Measurements from ENCODE around the gene VWF. TPM values are rescaled to one million over a fixed set of nuclear protein-coding genes. Genes with fewer than 3 reads are reported as not detected.
A peak's percentile ranks its signal among the peaks of the same experiment; 100 is the strongest.
"Not testable (repeated sequence)": the region's sequence is repeated elsewhere in the genome, so short reads cannot be mapped to it uniquely, and the experiment has no call there.

VWF gene
- polyA plus RNA-seq, 2 donors = 14.8 to 38.4 TPM

DNA sequence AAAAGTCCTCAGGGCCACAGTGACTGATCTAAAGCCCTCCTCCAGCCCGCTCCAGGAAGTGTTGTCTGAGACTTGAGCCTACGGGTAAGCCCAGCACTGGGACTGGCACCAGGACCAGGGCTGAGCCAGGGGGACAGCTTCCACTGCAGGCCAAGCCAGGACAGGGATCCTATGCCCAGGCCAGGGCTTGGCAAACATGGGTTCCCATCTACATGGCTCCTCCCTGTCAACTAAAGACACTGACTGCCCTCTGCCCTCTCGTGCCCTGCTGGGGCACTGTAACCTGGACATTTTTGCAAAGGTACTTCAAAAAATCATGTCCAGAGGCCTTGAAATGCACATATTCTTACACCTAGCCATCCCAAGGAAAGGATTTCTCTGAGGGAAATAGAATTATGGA lies 88.0 kb downstream of the VWF start:
- no peak overlapping the region for H3K4me3 ChIP-seq (ENCODE audit: low read depth in 1 of 2, low read length in 2 of 2)
- no peaks in the 10 kb centered on the region for H3K4me1 ChIP-seq (ENCODE audit: control insufficient read depth in 2 of 2, insufficient read depth in 2 of 2, low read length in 1 of 2)
- 76 to 86% methylated on average over 3 of the region's 3 CpGs for WGBS, 2 donors
- no peaks in the 10 kb centered on the region for H3K9me3 ChIP-seq (ENCODE audit: control insufficient read depth in 2 of 2, insufficient read depth in 1 of 2, low read depth in 1 of 2, low read length in 1 of 2)
- H3K36me3 ChIP-seq (ENCODE audit: control insufficient read depth in 2 of 2, insufficient read depth in 2 of 2, low read length in 1 of 2) = peaks cover 0 to 23% of the 10 kb centered on the region in 2 donors
- no peak overlapping the region for H3K27ac ChIP-seq (ENCODE audit: low read depth in 2 of 2, low read length in 1 of 2)
- no peaks in the 10 kb centered on the region for H3K27me3 ChIP-seq (ENCODE audit: control insufficient read depth in 1 of 2, insufficient read depth in 2 of 2, low read length in 2 of 2)

DNA sequence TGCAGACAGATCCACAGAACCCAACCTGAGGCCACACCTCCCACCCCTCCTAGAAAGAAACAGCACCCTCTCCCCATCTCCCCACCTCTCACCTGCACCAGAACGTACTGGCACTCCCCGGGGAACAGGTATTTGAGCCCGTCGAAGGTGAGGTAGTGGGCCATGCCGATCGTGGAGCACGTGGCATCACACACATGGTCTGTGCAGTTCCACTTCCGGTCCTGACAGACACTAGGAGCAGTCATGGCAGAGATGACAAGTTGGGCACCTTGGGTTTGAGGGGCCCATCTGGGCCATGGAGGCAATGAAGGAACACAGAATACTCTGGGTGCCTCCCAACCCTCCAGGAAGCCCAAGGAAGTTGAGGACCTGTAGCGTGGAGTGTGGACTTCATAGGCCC lies 89.9 kb downstream of the VWF start:
- Histone ChIP-seq H3K4me1 (ENCODE audit: control insufficient read depth in 2 of 2, insufficient read depth in 2 of 2, low read length in 1 of 2) (no peaks in the 10 kb centered on the region), H3K27me3 (ENCODE audit: control insufficient read depth in 1 of 2, insufficient read depth in 2 of 2, low read length in 2 of 2) (no peaks in the 10 kb centered on the region), H3K9me3 (ENCODE audit: control insufficient read depth in 2 of 2, insufficient read depth in 1 of 2, low read depth in 1 of 2, low read length in 1 of 2) (no peaks in the 10 kb centered on the region), H3K27ac (ENCODE audit: low read depth in 2 of 2, low read length in 1 of 2) (no peak overlapping the region), H3K36me3 (ENCODE audit: control insufficient read depth in 2 of 2, insufficient read depth in 2 of 2, low read length in 1 of 2) (peaks cover 0 to 27% of the 10 kb centered on the region in 2 donors), H3K4me3 (ENCODE audit: low read depth in 1 of 2, low read length in 2 of 2) (no peak overlapping the region)
- WGBS, 2 donors = 92 to 94% methylated on average over 9 of the region's 9 CpGs

DNA sequence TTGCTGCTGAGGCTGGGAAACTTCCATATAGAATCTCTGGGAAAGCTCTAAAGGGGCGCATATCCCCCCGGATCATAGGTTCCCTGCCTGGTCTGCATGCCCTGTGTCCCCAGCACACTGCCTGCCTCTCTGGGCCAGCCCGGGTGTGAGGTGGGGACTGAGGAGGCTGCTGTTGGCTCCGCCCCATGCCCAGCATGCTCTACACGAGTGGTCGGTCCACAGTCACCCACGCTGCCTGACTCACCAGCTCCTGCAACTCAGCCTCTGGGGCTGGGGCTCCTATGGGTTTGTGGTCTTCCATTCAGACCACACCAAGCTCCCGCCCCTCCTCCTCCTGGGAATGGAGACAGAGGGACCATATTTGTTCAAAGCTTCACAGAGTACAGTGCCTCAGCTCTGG lies 90.9 kb downstream of the VWF start:
- no peaks in the 10 kb centered on the region for H3K4me1 ChIP-seq (ENCODE audit: control insufficient read depth in 2 of 2, insufficient read depth in 2 of 2, low read length in 1 of 2)
- no peak overlapping the region for H3K27ac ChIP-seq (ENCODE audit: low read depth in 2 of 2, low read length in 1 of 2)
- 75 to 76% methylated on average over 8 of the region's 8 CpGs for WGBS, 2 donors
- no peaks in the 10 kb centered on the region for H3K9me3 ChIP-seq (ENCODE audit: control insufficient read depth in 2 of 2, insufficient read depth in 1 of 2, low read depth in 1 of 2, low read length in 1 of 2)
- H3K27me3 ChIP-seq (ENCODE audit: control insufficient read depth in 1 of 2, insufficient read depth in 2 of 2, low read length in 2 of 2) = no peaks in the 10 kb centered on the region
- peaks cover 0 to 27% of the 10 kb centered on the region in 2 donors for H3K36me3 ChIP-seq (ENCODE audit: control insufficient read depth in 2 of 2, insufficient read depth in 2 of 2, low read length in 1 of 2)
- H3K4me3 ChIP-seq (ENCODE audit: low read depth in 1 of 2, low read length in 2 of 2) = no peak overlapping the region

DNA sequence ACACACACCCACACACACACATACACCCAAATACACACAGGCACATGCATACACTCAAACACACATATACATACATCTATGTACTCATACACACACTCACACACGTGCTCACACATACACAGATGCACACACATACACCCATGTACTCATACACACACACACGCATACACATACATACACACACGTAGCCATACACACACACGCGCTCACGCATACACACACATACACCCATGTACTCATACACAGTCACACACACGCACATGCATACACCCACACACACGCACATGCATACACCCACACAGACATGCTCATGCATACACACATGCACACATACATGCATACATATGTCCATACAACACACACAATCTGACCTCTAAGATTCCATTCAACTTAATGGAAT lies 91.7 kb downstream of the VWF start:
- Histone ChIP-seq H3K36me3 (ENCODE audit: control insufficient read depth in 2 of 2, insufficient read depth in 2 of 2, low read length in 1 of 2) (peaks cover 0 to 27% of the 10 kb centered on the region in 2 donors), H3K4me1 (ENCODE audit: control insufficient read depth in 2 of 2, insufficient read depth in 2 of 2, low read length in 1 of 2) (no peaks in the 10 kb centered on the region), H3K27ac (ENCODE audit: low read depth in 2 of 2, low read length in 1 of 2) (no peak overlapping the region), H3K9me3 (ENCODE audit: control insufficient read depth in 2 of 2, insufficient read depth in 1 of 2, low read depth in 1 of 2, low read length in 1 of 2) (no peaks in the 10 kb centered on the region), H3K27me3 (ENCODE audit: control insufficient read depth in 1 of 2, insufficient read depth in 2 of 2, low read length in 2 of 2) (no peaks in the 10 kb centered on the region), H3K4me3 (ENCODE audit: low read depth in 1 of 2, low read length in 2 of 2) (no peak overlapping the region)
- WGBS, 2 donors = 88 to 93% methylated on average over 8 of the region's 8 CpGs

DNA sequence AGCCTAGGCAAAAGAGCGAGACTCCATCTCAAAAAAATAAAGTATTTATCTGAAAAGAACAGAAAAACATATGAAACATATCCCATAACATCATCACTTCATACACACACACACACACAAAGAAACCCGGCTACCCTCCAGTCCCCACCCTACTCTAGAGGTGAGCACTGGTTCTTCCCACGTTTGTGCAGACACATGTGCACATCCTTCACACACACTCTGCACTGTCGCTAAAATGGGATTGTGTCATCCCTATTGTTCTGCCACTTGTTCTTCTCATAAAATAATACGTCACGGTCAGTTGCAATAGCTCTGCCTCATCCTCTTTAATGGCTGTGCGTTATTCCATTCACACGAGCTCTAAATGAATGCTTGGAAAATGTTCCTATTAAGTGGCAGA lies 93.5 kb downstream of the VWF start:
- Histone ChIP-seq H3K9me3 (ENCODE audit: control insufficient read depth in 2 of 2, insufficient read depth in 1 of 2, low read depth in 1 of 2, low read length in 1 of 2) (peaks cover 0 to 4% of the 10 kb centered on the region in 2 donors), H3K27ac (ENCODE audit: low read depth in 2 of 2, low read length in 1 of 2) (no peak overlapping the region), H3K4me1 (ENCODE audit: control insufficient read depth in 2 of 2, insufficient read depth in 2 of 2, low read length in 1 of 2) (no peaks in the 10 kb centered on the region), H3K36me3 (ENCODE audit: control insufficient read depth in 2 of 2, insufficient read depth in 2 of 2, low read length in 1 of 2) (peaks cover 0 to 23% of the 10 kb centered on the region in 2 donors), H3K4me3 (ENCODE audit: low read depth in 1 of 2, low read length in 2 of 2) (no peak overlapping the region), H3K27me3 (ENCODE audit: control insufficient read depth in 1 of 2, insufficient read depth in 2 of 2, low read length in 2 of 2) (no peaks in the 10 kb centered on the region)
- 76 to 78% methylated on average over 8 of the region's 8 CpGs for WGBS, 2 donors

DNA sequence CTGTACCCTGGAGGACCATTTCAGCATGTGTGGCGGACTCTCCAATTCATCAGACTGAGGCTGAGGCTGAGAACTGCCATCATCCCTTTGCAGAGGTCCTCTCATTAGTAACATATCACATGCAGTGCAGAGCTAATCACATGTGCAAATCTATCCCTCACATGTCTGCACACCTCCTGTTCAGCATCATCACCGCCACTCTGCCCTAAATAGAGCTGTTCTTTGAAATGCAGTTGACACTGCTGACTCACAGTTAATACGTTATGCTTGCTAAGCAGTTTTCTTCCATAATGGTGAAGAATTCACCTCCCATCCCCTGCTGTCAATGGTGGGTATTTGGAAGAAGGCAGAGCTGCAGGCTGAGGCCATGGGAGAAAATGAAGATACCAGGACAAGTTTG lies 94.4 kb downstream of the VWF start:
- 62 to 66% methylated on average over 3 of the region's 3 CpGs for WGBS, 2 donors
- Histone ChIP-seq H3K36me3 (ENCODE audit: control insufficient read depth in 2 of 2, insufficient read depth in 2 of 2, low read length in 1 of 2) (peaks cover 0 to 17% of the 10 kb centered on the region in 2 donors), H3K27me3 (ENCODE audit: control insufficient read depth in 1 of 2, insufficient read depth in 2 of 2, low read length in 2 of 2) (no peaks in the 10 kb centered on the region)

DNA sequence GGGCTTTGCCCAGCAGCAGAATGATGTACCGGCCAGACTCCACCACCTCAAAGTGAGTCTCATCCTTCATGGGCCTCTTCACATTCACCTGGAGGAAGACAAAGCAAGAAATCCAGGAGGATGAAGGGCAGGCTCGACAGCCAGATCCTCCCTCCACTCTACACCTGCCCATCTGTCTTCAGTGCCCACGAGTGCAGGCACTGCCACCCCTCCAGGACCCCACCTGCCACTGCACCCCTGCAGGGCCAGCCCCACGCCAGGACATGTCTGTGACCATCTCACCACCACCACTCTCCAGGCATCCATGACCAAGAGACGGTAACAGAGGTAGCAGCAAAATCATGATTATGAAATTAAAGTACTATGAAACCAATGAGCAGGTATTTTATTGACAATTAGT lies 95.1 kb downstream of the VWF start:
- H3K27ac ChIP-seq (ENCODE audit: low read depth in 2 of 2, low read length in 1 of 2) = no peak overlapping the region
- H3K4me1 ChIP-seq (ENCODE audit: control insufficient read depth in 2 of 2, insufficient read depth in 2 of 2, low read length in 1 of 2) = no peaks in the 10 kb centered on the region
- 82 to 89% methylated on average over 5 of the region's 5 CpGs for WGBS, 2 donors
- H3K36me3 ChIP-seq (ENCODE audit: control insufficient read depth in 2 of 2, insufficient read depth in 2 of 2, low read length in 1 of 2) = peaks cover 0 to 14% of the 10 kb centered on the region in 2 donors
- H3K4me3 ChIP-seq (ENCODE audit: low read depth in 1 of 2, low read length in 2 of 2) = no peak overlapping the region
- no peaks in the 10 kb centered on the region for H3K27me3 ChIP-seq (ENCODE audit: control insufficient read depth in 1 of 2, insufficient read depth in 2 of 2, low read length in 2 of 2)
- H3K9me3 ChIP-seq (ENCODE audit: control insufficient read depth in 2 of 2, insufficient read depth in 1 of 2, low read depth in 1 of 2, low read length in 1 of 2) = peaks cover 0 to 4% of the 10 kb centered on the region in 2 donors

More for the DNA sequence above, 94.4 kb downstream of the VWF start:
- no peak overlapping the region for H3K27ac ChIP-seq (ENCODE audit: low read depth in 2 of 2, low read length in 1 of 2)
- peaks cover 0 to 4% of the 10 kb centered on the region in 2 donors for H3K9me3 ChIP-seq (ENCODE audit: control insufficient read depth in 2 of 2, insufficient read depth in 1 of 2, low read depth in 1 of 2, low read length in 1 of 2)
- no peaks in the 10 kb centered on the region for H3K4me1 ChIP-seq (ENCODE audit: control insufficient read depth in 2 of 2, insufficient read depth in 2 of 2, low read length in 1 of 2)
- no peak overlapping the region for H3K4me3 ChIP-seq (ENCODE audit: low read depth in 1 of 2, low read length in 2 of 2)

DNA sequence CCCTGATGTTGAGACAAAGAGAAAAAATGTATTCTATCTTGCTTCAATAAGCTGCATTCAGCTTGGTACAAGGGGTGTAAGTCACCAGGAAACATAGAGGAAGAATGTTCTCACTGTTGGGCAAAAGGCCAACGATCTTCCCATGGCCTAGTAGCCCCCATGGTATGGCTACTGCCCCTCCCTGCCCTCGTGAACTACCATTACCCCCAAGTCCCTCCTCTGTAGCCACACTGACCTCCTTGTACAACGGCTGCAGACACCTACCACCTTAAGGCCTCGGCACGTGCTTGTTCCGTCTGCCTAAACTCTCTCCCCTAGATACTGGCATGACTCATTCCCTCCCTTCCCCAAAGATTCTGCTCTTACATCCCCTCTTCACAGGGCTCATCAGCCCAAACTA lies 97.5 kb downstream of the VWF start:
- Histone ChIP-seq H3K9me3 (ENCODE audit: control insufficient read depth in 2 of 2, insufficient read depth in 1 of 2, low read depth in 1 of 2, low read length in 1 of 2) (peaks cover 0 to 4% of the 10 kb centered on the region in 2 donors), H3K4me3 (ENCODE audit: low read depth in 1 of 2, low read length in 2 of 2) (no peak overlapping the region), H3K27ac (ENCODE audit: low read depth in 2 of 2, low read length in 1 of 2) (no peak overlapping the region), H3K4me1 (ENCODE audit: control insufficient read depth in 2 of 2, insufficient read depth in 2 of 2, low read length in 1 of 2) (no peaks in the 10 kb centered on the region), H3K36me3 (ENCODE audit: control insufficient read depth in 2 of 2, insufficient read depth in 2 of 2, low read length in 1 of 2) (peaks cover 0 to 10% of the 10 kb centered on the region in 2 donors), H3K27me3 (ENCODE audit: control insufficient read depth in 1 of 2, insufficient read depth in 2 of 2, low read length in 2 of 2) (no peaks in the 10 kb centered on the region)
- WGBS, 2 donors = 73 to 78% methylated on average over 6 of the region's 6 CpGs

DNA sequence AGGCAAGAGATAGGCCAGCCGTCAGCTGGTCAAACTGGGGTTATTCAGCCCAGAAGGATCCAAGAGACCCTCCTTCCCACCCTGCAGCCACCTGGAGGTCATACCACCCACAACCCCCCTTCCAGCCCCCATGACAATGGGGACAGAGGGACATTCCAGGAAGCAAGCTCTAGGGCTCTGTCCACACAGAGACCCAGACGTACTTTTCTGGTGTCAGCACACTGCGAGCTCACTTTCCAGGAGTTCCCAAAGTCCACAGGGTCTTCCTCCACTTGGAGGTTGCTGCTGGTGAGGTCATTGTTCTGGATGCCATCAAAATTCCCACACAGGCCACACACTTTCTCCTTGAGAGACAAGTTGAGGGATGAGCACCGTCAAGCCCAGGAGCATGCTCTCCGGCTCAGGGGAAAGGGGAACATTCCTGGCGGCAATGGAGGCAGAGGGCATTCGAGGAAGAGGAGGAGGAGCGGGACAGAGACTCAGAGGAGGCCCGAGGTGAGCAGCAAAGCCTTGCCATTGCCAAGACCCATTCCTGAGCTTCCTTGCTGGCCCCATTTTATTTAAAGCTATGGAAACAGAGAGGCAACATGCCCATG lies 98.7 kb downstream of the VWF start:
- H3K27ac ChIP-seq (ENCODE audit: low read depth in 2 of 2, low read length in 1 of 2); H3K4me1 ChIP-seq (ENCODE audit: control insufficient read depth in 2 of 2, insufficient read depth in 2 of 2, low read length in 1 of 2); H3K9me3 ChIP-seq (ENCODE audit: control insufficient read depth in 2 of 2, insufficient read depth in 1 of 2, low read depth in 1 of 2, low read length in 1 of 2); H3K36me3 ChIP-seq (ENCODE audit: control insufficient read depth in 2 of 2, insufficient read depth in 2 of 2, low read length in 1 of 2); H3K4me3 ChIP-seq (ENCODE audit: low read depth in 1 of 2, low read length in 2 of 2); H3K27me3 ChIP-seq (ENCODE audit: control insufficient read depth in 1 of 2, insufficient read depth in 2 of 2, low read length in 2 of 2): not testable (repeated sequence)
- whole genome bisulfite sequencing, 2 donors = 89 to 91% methylated on average over 8 of the region's 9 CpGs

DNA sequence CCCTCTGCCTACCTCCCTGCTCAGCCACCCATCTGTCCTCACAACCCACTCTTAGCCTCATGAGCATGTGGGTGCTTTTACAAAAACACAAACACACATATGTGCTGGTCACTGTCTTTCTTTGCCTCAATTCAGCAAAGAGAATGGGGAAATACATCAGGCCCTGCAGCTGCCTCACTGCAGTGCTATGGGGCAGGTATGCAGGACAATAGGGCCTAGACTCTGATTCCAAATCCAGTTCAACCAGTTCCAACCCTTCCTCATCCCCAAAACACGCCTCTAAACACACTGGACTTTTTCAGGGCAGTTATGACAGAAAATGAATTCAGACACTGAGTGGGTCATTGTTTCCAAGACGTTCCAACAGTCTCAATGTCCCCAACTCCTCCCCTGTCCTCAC lies 100.4 kb downstream of the VWF start:
- not testable (repeated sequence) for H3K4me1 ChIP-seq (ENCODE audit: control insufficient read depth in 2 of 2, insufficient read depth in 2 of 2, low read length in 1 of 2); H3K27me3 ChIP-seq (ENCODE audit: control insufficient read depth in 1 of 2, insufficient read depth in 2 of 2, low read length in 2 of 2); H3K9me3 ChIP-seq (ENCODE audit: control insufficient read depth in 2 of 2, insufficient read depth in 1 of 2, low read depth in 1 of 2, low read length in 1 of 2); H3K36me3 ChIP-seq (ENCODE audit: control insufficient read depth in 2 of 2, insufficient read depth in 2 of 2, low read length in 1 of 2); H3K4me3 ChIP-seq (ENCODE audit: low read depth in 1 of 2, low read length in 2 of 2)
- peak overlapping the region in 1 of 2 donors; percentile 49 for H3K27ac ChIP-seq (ENCODE audit: low read depth in 2 of 2, low read length in 1 of 2)
- WGBS, 2 donors = 53 to 60% methylated on average over 2 of the region's 2 CpGs
